ENCODE results near the gene ACO1.

Gene ACO1

GRCh38 chr9:32404856-32405255, 20.4 kb downstream of the ACO1 start:
- Histone ChIP-seq H2AFZ (ENCODE audit: low read length) (no peak overlapping the region), H4K20me1 (ENCODE audit: insufficient read depth, low read length, poor library complexity, severe bottlenecking) (no peaks in the 10 kb centered on the region), H3K4me2 (ENCODE audit: low read depth, low read length, poor library complexity, severe bottlenecking) (no peak overlapping the region), H3K9me2 (replicated peaks; ENCODE audit: low read depth, low read length) (no peaks in the 10 kb centered on the region), H3K79me2 (ENCODE audit: insufficient read depth, low read length) (no peaks in the 10 kb centered on the region), H3K4me1 (ENCODE audit: insufficient read depth, low read length, poor library complexity, severe bottlenecking) (no peaks in the 10 kb centered on the region), H3K27me3 (ENCODE audit: insufficient read depth, low read length, poor library complexity, severe bottlenecking) (no peaks in the 10 kb centered on the region), H3F3A (ENCODE audit: low read depth) (no peaks in the 10 kb centered on the region), H3K9me3 (ENCODE audit: insufficient read depth, low read depth, low read length) (no peaks in the 10 kb centered on the region), H3K9ac (ENCODE audit: low read depth, low read length, poor library complexity, severe bottlenecking) (no peak overlapping the region), H3K4me3 (ENCODE audit: low read length, poor library complexity, severe bottlenecking) (no peak overlapping the region), H3K36me3 (ENCODE audit: insufficient read depth, low read length) (peaks cover 39% of the 10 kb centered on the region; the same call in 1 of the 2 replicates)
- TF ChIP-seq EZH2phosphoT487 (IDR thresholded peaks at IDR 0.05; ENCODE audit: borderline replicate concordance) = no peak
- no peak for TF ChIP-seq CTCF (conservative IDR thresholded peaks at IDR 0.05; ENCODE audit: low read length)

GRCh38 chr9:32405506-32405905, 21.1 kb downstream of the ACO1 start:
- Histone ChIP-seq H4K20me1 (ENCODE audit: insufficient read depth, low read length, poor library complexity, severe bottlenecking) (no peaks in the 10 kb centered on the region), H2AFZ (ENCODE audit: low read length) (no peak overlapping the region), H3K9me2 (replicated peaks; ENCODE audit: low read depth, low read length) (no peaks in the 10 kb centered on the region), H3K79me2 (ENCODE audit: insufficient read depth, low read length) (no peaks in the 10 kb centered on the region), H3K9me3 (ENCODE audit: insufficient read depth, low read depth, low read length) (no peaks in the 10 kb centered on the region), H3K4me2 (ENCODE audit: low read depth, low read length, poor library complexity, severe bottlenecking) (no peak overlapping the region), H3K4me3 (ENCODE audit: low read length, poor library complexity, severe bottlenecking) (no peak overlapping the region), H3K36me3 (ENCODE audit: insufficient read depth, low read length) (peaks cover 41% of the 10 kb centered on the region; the same call in 1 of the 2 replicates), H3K4me1 (ENCODE audit: insufficient read depth, low read length, poor library complexity, severe bottlenecking) (no peaks in the 10 kb centered on the region), H3K9ac (ENCODE audit: low read depth, low read length, poor library complexity, severe bottlenecking) (no peak overlapping the region), H3F3A (ENCODE audit: low read depth) (no peaks in the 10 kb centered on the region), H3K27me3 (ENCODE audit: insufficient read depth, low read length, poor library complexity, severe bottlenecking) (no peaks in the 10 kb centered on the region)
- no peak for TF ChIP-seq EZH2phosphoT487 (IDR thresholded peaks at IDR 0.05; ENCODE audit: borderline replicate concordance)
- no peak for TF ChIP-seq CTCF (conservative IDR thresholded peaks at IDR 0.05; ENCODE audit: low read length)

- H4K20me1 ChIP-seq (ENCODE audit: insufficient read depth, low read length, poor library complexity, severe bottlenecking) = no peaks in the 10 kb centered on the region
- H3K9me2 ChIP-seq (replicated peaks; ENCODE audit: low read depth, low read length) = no peaks in the 10 kb centered on the region
- no peak overlapping the region for H3K4me3 ChIP-seq (ENCODE audit: low read length, poor library complexity, severe bottlenecking)
- H3K36me3 ChIP-seq (ENCODE audit: insufficient read depth, low read length) = peaks cover 47% of the 10 kb centered on the region; the same call in 1 of the 2 replicates
- TF ChIP-seq CTCF (conservative IDR thresholded peaks at IDR 0.05; ENCODE audit: low read length) (no peak), EZH2phosphoT487 (IDR thresholded peaks at IDR 0.05; ENCODE audit: borderline replicate concordance) (no peak)
- no peaks in the 10 kb centered on the region for H3F3A ChIP-seq (ENCODE audit: low read depth)
- no peaks in the 10 kb centered on the region for H3K4me1 ChIP-seq (ENCODE audit: insufficient read depth, low read length, poor library complexity, severe bottlenecking)
- no peaks in the 10 kb centered on the region for H3K9me3 ChIP-seq (ENCODE audit: insufficient read depth, low read depth, low read length)
- no peak overlapping the region for H3K4me2 ChIP-seq (ENCODE audit: low read depth, low read length, poor library complexity, severe bottlenecking)
- no peak overlapping the region for H2AFZ ChIP-seq (ENCODE audit: low read length)
- no peaks in the 10 kb centered on the region for H3K79me2 ChIP-seq (ENCODE audit: insufficient read depth, low read length)
- no peaks in the 10 kb centered on the region for H3K27me3 ChIP-seq (ENCODE audit: insufficient read depth, low read length, poor library complexity, severe bottlenecking)
- no peak overlapping the region for H3K9ac ChIP-seq (ENCODE audit: low read depth, low read length, poor library complexity, severe bottlenecking)
Observed at GRCh38 chr9:32406046-32406445, 21.6 kb downstream of the ACO1 start.

All from Loucy (cell line).